Measurements from ENCODE around the gene DDX49. TPM values are rescaled to one million over a fixed set of nuclear protein-coding genes. Genes with fewer than 3 reads are reported as not detected.
"Not testable (repeated sequence)": the region's sequence is repeated elsewhere in the genome, so short reads cannot be mapped to it uniquely, and the experiment has no call there.

Gene DDX49
- polyA plus RNA-seq, 10 donors = 27.4 to 45.6 (median 35.3) TPM

DNA sequence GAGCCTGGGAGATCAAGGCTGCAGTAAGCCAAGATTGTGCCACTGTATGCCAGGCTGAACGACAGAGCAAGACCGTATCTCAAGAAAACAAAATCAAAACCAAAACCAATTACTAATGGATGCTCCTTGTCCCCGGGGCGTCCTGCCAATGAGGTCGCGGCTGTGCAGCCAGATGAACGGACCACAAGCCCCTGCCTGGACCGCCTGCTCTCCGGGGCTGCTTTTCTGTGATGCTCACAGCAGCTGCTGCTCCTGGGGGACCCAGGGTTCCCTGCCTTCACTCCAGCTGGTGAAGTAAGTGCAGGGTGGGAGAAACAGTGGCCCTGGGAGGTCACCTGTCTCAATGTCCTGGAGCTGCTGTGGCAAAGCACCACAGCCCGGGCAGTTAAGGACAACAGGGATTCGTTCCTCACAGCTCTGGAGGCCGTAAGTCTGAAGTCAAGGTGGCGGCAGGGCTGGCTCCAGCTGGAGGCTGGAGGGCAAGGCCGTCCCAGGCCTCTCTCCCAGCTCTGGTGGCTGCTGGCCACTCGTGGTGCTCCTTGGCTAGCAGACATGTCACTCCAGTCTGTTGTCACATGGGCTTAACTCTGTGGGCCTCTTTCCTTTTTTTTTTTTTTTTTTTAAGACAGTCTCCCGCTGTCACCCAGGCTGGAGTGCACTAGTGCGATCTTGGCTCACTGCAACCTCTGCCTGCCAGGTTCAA, 10.4 kb upstream of the DDX49 start:
- no peak for DNase-seq

DNA sequence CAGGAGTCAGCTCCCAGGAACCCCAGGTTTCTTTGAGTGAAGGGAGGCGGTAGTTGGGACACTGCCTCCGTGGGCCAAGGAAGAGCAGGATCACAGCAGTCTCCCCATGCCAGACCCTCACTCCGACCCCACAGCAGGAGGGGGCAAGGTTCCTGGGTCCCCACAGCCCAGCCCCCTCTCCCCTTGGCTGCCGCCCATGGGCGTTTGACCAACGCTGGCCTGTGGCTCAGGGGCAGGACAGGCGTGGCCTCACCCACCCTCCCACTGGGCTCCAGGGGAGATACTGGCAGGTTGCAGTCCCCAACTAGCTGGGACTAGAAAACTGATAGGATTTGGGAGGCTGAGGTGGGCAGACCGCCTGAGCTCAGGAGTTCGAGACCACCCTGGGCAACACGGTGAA, 9.5 kb upstream of the DDX49 start:
- no peak for DNase-seq

DNA sequence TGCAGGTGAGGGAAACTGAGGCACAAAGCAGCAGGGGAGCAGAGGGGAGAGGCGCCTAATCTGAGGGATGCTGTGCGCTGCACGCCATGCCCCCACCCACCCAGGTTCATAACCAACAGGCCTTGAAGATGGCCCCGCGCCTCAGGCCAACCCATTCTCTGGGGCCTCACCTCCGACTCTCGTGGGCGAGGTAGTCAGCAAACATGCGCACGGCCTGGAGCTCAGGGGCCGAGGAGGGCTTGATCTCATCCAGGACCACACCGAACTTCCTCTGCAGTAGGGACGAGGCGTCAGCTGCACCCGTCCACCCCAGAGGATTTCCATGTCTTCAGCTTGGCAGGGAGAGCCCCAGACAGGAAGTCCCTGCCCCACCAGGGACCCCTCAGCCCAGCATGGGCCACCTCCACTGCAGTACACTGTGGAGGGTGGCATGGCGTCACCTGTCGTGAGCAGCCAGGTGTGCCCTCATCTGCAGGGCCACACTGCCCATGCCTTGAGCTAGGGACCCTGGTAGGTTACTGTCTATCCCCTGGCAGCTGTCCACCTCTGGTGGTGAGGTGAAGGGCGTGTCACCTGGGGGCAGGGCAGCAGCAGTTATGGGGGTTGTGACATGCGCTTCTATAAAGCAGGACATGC, 8.6 kb upstream of the DDX49 start:
- no peak for DNase-seq

DNA sequence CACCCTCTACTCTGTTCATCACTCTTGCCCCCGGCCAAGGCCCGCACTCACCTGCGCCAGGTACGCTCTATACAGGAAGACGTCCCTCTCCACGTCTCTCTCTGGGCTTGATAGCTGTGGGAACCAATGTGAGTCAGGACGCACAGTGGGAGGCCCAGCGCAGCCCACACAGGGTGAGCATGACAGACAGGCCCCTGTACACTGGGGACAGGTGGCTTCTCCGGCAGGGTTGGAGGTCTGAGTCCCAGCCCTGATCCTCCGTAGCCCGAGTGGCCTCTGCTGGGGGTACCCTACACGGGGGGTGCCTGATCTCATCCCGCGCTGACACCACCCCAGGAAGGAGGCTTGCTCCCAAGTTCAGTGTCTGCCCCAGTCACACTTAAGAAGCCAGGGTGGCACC, 6.6 kb upstream of the DDX49 start:
- DNase-seq = no peak

DNA sequence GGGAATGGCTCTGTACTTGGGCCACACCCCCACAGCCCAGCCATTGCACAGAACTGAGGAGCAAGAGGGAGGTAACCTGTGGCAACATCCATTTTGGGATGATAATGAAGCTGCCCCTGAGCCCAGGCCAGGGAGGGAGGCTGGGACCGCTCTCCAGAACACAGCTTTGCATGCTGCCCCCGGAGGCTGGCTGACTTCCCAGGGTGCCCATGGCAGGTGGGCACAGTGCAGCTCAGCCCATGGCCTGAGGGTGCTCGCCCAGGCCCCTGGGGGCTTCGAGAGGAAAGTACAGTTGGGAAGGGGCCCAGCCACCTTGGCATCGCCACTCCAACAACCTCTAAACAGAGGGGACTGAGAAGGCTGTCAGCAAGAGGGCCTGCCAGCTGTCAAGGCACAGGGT, 6.0 kb upstream of the DDX49 start:
- DNase-seq = no peak

GRCh38 chr19:18915639-18916038, 3.9 kb upstream of the DDX49 start:
- DNase-seq = peak in 1 of 3 donors; percentile 48

GRCh38 chr19:18917593-18917992, 1.9 kb upstream of the DDX49 start:
- not testable (repeated sequence) for DNase-seq

GRCh38 chr19:18919900-18920214, 342 bp downstream of the DDX49 start:
- DNase-seq = no peak

DNA sequence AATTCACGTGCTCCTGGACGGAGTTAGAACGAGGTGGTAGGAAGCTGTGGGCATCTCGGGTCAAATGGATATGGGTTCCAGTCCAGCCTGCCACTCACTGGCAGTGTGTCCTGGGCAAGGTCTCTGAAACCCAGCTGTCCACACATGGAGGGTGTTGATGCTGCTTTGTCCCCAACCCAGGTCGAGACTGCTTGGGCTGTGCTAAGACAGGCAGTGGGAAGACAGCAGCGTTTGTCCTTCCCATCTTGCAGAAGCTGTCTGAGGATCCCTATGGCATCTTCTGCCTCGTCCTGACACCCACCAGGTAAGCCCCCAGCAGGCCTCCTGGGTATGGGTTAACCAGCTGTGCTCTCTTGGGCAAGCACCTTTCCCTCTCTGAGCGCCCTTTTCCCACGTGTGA, 885 bp downstream of the DDX49 start:
- no peak for DNase-seq

- no peak for DNase-seq
Measured at GRCh38 chr19:18921593-18921992, 2.1 kb downstream of the DDX49 start.

DNA sequence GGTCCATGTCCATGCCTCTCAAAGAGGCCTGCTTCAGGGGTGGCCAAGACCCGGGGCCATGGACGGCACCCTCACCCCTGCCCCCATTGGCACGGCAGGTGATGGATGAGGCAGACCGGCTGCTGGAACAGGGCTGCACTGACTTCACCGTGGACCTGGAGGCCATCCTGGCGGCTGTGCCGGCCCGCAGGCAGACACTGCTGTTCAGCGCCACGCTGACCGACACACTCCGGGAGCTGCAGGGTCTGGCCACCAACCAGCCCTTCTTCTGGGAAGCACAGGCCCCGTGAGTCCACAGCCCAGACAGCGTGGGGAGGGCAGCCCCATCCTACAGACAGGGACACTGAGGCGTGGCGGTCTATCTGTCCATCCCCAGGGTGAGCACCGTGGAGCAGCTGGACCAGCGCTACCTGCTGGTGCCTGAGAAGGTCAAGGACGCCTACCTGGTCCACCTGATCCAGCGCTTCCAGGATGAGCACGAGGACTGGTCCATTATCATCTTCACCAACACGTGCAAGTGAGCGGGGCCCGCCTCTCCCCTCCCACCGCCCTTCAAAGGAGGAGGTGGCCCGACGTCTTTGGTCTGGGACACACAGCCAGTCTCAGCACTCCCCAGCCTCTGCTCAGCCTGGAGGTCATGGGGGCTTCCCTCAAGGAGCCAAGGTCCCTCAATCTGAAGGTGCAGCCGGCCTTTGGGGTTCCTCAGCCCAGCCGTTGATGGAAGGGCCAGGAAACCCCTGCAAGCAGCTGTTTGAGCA, 2.9 kb downstream of the DDX49 start:
- no peak for DNase-seq

- no peak for DNase-seq
Measured at GRCh38 chr19:18924684-18925213, 5.2 kb downstream of the DDX49 start.

- DNase-seq = no peak
Measured at GRCh38 chr19:18928018-18928805, 8.7 kb downstream of the DDX49 start.

DNA sequence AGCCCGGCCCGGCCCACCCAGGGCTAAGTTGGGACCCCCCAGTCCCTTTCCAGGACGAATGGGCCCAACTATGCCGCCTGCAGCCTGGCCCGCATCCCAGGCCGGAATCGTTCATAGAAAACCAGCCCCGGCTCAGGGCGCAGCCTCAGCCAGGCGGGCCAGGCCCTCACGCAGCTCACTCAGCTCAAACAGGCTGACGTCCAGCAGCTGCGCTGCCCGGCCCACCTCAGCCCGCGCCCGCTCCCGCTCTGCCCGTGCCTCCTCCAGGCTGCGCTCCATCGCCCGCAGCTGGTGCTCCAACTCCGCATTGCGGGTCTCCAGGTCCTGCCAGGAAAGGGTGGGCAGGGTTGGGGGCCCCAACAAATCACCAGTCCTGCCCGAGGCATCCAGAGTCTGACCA, 9.8 kb downstream of the DDX49 start:
- DNase-seq = no peak

- no peak for DNase-seq
Measured at GRCh38 chr19:18931316-18932162, 12.0 kb downstream of the DDX49 start.

DNA sequence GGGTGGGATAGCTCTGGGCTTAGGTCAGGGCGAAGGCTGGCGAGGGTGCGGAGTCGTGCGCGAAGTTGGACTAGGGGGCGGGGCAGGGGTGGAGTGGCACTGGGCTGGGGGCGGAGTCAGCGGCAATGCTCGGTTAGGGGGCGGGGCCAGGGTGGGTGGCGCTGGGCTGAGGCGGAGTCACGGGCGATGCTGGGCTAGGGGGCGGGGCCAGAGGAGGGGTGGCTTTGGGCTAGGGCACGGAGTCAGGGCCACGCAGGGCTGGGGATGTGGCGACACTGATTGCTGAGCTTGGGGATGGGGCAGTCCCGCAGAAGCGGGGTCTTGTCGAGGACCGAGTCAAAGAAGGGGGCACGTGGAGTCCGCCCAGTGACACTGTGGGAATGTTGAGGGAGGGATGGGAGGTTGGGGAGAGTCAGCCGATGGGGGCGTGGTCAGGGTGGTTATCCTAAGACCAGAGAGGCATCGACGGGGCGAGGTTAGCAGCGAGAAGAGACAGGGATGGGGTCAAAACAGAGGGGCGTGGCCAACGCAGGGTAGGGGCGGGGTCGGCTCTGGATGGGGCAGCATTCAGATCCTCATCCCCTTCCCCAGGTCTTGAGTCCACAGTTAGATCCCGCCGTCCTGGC, 12.8 kb downstream of the DDX49 start:
- DNase-seq = peak in 2 of 3 donors; percentile 45 to 66

GRCh38 chr19:18933297-18933696, 13.8 kb downstream of the DDX49 start:
- no peak for DNase-seq

- no peak for DNase-seq
Measured at GRCh38 chr19:18939163-18939562, 19.6 kb downstream of the DDX49 start.

- peak in 2 of 3 donors; percentile 63 to 68 for DNase-seq
Measured at GRCh38 chr19:18939922-18940768, 20.6 kb downstream of the DDX49 start.
